K562 (cell line): Measurements from ENCODE around the gene C6orf89. TPM values are rescaled to one million over a fixed set of nuclear protein-coding genes. Genes with fewer than 3 reads are reported as not detected.

Source experiments
- CREB5 ChIP-seq: fragments of 250-450 bp; sonication (Bioruptor Pico); IDR thresholded peaks from 2 replicates; pipeline ENCODE4 v1.5.0; 2020; ENCODE audit warnings: mild to moderate bottlenecking
- ELK3 ChIP-seq: fragments of 450-650 bp; formaldehyde crosslinking; IDR thresholded peaks from 2 replicates; pipeline ENCODE4 v1.4.0; 2020; ENCODE audit warnings: mild to moderate bottlenecking
- HDAC8 ChIP-seq: fragments of 450-650 bp; IDR thresholded peaks from 2 replicates; pipeline ENCODE4 v1.6.1; 2016; ENCODE audit warnings: mild to moderate bottlenecking, missing genetic modification characterization, moderate library complexity, missing compliant biosample characterization
- NFE2 ChIP-seq: IDR thresholded peaks from 2 replicates; pipeline ENCODE4 v1.6.1; 2014; ENCODE audit warnings: antibody characterized with exemption, low read depth
- ZNF609 ChIP-seq: sonication (generic); formaldehyde crosslinking; IDR thresholded peaks from 2 replicates; pipeline ENCODE4 v1.8.1; 2023; ENCODE audit warnings: missing genetic modification reagents, mild to moderate bottlenecking, borderline replicate concordance
- polyA plus RNA-seq, 8 experiments: library from polyadenylated mRNA; depleted of rRNA in 4 of 8; stranded (reverse) in 5 of 8; unstranded in 3 of 8; fragments of >200 nt; fragmentation: Nextera tagmentation in 2 of 8; fragmentation: Illumina TruSeq in 1 of 8; extraction: Ambion mirVana in 2 of 8; extraction: Trizol in 1 of 8; gene quantifications; 2 replicates each; pipeline versions ENCODE4 v1.2.1 to v1.2.3, GENCODE V29; 2011 to 2014; ENCODE audit warnings: inconsistent platforms in 1 of 8, missing spikeins in 1 of 8
- total RNA-seq, 7 experiments: library from RNA; depleted of rRNA in 6 of 7; stranded (reverse); fragments of >200 nt in 6 of 7; fragmentation: Illumina TruSeq in 2 of 7; extraction: Trizol in 2 of 7; gene quantifications; 2 replicates each; pipeline versions ENCODE4 v1.2.1 to v1.2.3, GENCODE V29; 2011 to 2021; ENCODE audit warnings: low replicate concordance in 1 of 7

C6orf89 gene
- total and polyA plus RNA-seq, 9 of the 15 experiments (the other 6 are each of a cell fraction or from before 2014, with no cell fraction given): 35.2 to 111 (median 58.5) TPM

GRCh38 chr6:36862164-36862847 is 23.4 kb upstream of the C6orf89 start (continued):
- TF ChIP-seq HDAC8 (tag) (no peak), ELK3 (CRISPR knock-in tag) (no peak), ZNF609 (CRISPR knock-in tag) (peak; percentile 55; the same call in 1 of the 2 replicates), NFE2 (peak; percentile 96), CREB5 (CRISPR knock-in tag) (no peak)
- TF ChIP-seq, all 486 proteins: peak for 160
